ENCODE measurements around the gene TIMP1. TPM values are rescaled to one million over a fixed set of nuclear protein-coding genes. Genes with fewer than 3 reads are reported as not detected.

TIMP1 gene
- total RNA-seq, 1 donor = 834 TPM

- DNase-seq (ENCODE audit: low read depth) = no peak
- no peak for TF ChIP-seq CTCF (IDR thresholded peaks at IDR 0.05; ENCODE audit: insufficient read depth, low read length)
Observed at GRCh38 chrX:47631676-47632075, 49.4 kb downstream of the TIMP1 start.

GRCh38 chrX:47632666-47633065, 50.4 kb downstream of the TIMP1 start:
- DNase-seq (ENCODE audit: low read depth) = no peak
- H3K4me3 ChIP-seq (ENCODE audit: low read depth, low read length) = no peak overlapping the region
- TF ChIP-seq CTCF (IDR thresholded peaks at IDR 0.05; ENCODE audit: insufficient read depth, low read length) = no peak

More at GRCh38 chrX:47631676-47632075, 49.4 kb downstream of the TIMP1 start:
- no peak overlapping the region for H3K4me3 ChIP-seq (ENCODE audit: low read depth, low read length)

GRCh38 chrX:47633689-47634590, 51.7 kb downstream of the TIMP1 start:
- TF ChIP-seq CTCF (IDR thresholded peaks at IDR 0.05; ENCODE audit: insufficient read depth, low read length) = no peak
- H3K4me3 ChIP-seq (ENCODE audit: low read depth, low read length) = no peak overlapping the region
- no peak for DNase-seq (ENCODE audit: low read depth)

GRCh38 chrX:47634871-47635575, 52.8 kb downstream of the TIMP1 start:
- H3K4me3 ChIP-seq (ENCODE audit: low read depth, low read length) = no peak overlapping the region
- no peak for DNase-seq (ENCODE audit: low read depth)
- no peak for TF ChIP-seq CTCF (IDR thresholded peaks at IDR 0.05; ENCODE audit: insufficient read depth, low read length)

Small RNAs within 50 kb of the gene (small RNA-seq; reads per million reads assigned to genes)
- gene MIR4769 = not detected

Other genes with a start within 250 kb of the TIMP1 start
- gene ZNF157, start 211.9 kb upstream of the TIMP1 start, total RNA-seq (ENCODE audit: low replicate concordance) = 1.3 TPM in 1 of 2 replicates, not detected in the other
- 10.1 and 10.5 TPM in 2 replicates for gene ZNF41, start 99.2 kb upstream of the TIMP1 start, total RNA-seq (ENCODE audit: low replicate concordance)
- gene ARAF, start 21.2 kb upstream of the TIMP1 start, total RNA-seq (ENCODE audit: low replicate concordance) = 9.2 and 20.9 TPM in 2 replicates
- 0.09 TPM in 1 of 2 replicates, not detected in the other for gene SYN1, start 37.4 kb downstream of the TIMP1 start, total RNA-seq (ENCODE audit: low replicate concordance)
- 0.18 TPM in 1 of 2 replicates, not detected in the other for gene CFP, start 47.5 kb downstream of the TIMP1 start, total RNA-seq (ENCODE audit: low replicate concordance)
- 13.3 and 22.9 TPM in 2 replicates for gene ELK1, start 68.1 kb downstream of the TIMP1 start, total RNA-seq (ENCODE audit: low replicate concordance)
- gene UXT, start 76.7 kb downstream of the TIMP1 start, total RNA-seq (ENCODE audit: low replicate concordance) = 64.3 and 151 TPM in 2 replicates